Activated T-cell treated with anti-CD3 and anti-CD28 coated beads for 24 hours (primary cell): ENCODE data around the gene PANK1.
"Not testable (repeated sequence)": the region's sequence is repeated elsewhere in the genome, so short reads cannot be mapped to it uniquely, and the experiment has no call there.

Source experiments
- DNase-seq: peaks from one replicate; pipeline ENCODE4 v3.0.0-alpha.2; 2020; ENCODE audit warnings: low read depth

The PANK1 gene

GRCh38 chr10:89566992-89567391 is 78.0 kb downstream of the PANK1 start:
- no peak for DNase-seq

GRCh38 chr10:89566095-89566950 is 78.7 kb downstream of the PANK1 start:
- no peak for DNase-seq

DNA sequence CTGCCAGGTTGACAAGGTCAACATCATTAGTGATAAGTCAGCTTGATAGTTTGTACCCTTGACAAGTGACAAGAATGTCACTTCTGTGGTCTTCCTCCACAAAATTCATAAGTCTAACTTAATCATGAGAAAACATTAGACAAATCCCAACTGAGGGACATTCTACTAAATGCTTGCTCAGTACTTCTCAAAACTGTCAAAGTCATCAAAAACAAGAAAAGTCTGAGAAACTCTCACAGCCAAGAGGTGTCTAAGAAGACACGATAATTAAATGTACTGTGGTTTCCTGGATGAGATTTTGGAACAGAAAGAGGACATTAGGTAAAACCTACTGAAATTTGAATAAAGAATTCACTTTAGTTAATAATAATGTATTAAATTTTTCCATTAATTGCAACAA is 79.9 kb downstream of the PANK1 start:
- DNase-seq = no peak

- DNase-seq = peak; percentile 11
These were observed 81.1 kb downstream of the PANK1 start for GRCh38 chr10:89563861-89564478.

- DNase-seq = no peak
These were observed 81.7 kb downstream of the PANK1 start for GRCh38 chr10:89563311-89563710.

GRCh38 chr10:89556600-89556999 is 88.4 kb downstream of the PANK1 start:
- DNase-seq = no peak

GRCh38 chr10:89555688-89556445 is 89.2 kb downstream of the PANK1 start:
- DNase-seq = no peak

GRCh38 chr10:89554433-89554832 is 90.6 kb downstream of the PANK1 start:
- no peak for DNase-seq

GRCh38 chr10:89553064-89553734 is 91.8 kb downstream of the PANK1 start:
- no peak for DNase-seq

DNA sequence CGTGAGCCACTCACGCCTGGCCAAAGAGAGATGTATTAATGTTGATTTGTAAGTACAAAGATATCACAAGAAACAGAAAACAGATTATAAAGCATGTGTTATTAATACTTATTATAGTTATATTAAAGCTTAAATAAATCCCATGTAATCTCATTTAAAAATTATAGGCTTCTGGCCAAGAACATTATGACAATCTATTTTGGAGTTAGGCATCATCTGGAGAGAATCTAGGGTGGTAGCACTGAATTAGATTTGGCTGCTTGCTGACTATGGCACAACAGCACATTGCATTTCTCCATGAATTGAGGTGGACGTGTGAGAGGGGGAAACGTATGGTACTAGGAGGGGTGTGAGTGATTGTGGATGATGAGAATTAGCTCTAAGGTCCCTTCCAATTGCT is 92.8 kb downstream of the PANK1 start:
- no peak for DNase-seq

GRCh38 chr10:89550509-89550908 is 94.5 kb downstream of the PANK1 start:
- DNase-seq = no peak

DNA sequence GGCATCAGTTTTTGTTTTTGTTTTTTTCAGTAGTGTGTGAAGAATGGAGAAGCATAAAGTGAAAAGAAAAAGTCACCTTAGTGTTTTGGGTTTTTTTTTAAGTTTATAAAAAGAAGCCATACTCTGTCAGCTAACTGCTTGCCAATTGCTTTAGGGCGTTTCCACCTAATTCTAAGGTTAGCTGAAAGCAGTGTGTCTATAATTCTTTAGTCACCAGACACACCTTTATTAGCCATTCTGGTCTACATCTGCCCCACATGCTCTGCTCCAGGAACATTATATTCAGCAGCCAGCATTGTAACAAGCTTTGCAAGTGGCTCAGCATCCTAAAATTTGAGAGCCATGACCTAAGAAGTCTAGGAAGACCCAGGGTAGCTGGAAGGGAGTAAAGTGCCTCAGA is 95.5 kb downstream of the PANK1 start:
- DNase-seq = no peak

DNA sequence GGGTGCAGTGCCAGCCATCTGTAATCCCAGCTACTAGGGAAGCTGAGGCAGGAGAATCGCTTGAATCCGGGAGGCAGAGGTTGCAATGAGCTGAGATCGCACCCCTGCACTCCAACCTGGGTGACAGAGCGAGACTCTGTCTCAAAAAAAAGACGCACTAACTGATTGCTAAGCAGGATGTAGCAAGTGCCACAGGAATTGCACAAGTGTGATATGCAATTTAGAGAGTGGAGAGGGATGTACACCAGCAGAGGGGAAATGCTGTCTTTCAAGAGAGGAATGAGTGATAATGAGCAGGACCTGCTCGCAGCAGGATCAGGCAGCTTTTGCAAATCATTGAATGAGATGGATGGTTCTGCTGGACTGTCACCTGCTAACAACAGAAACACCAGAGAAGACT is 96.4 kb downstream of the PANK1 start:
- no peak for DNase-seq

DNA sequence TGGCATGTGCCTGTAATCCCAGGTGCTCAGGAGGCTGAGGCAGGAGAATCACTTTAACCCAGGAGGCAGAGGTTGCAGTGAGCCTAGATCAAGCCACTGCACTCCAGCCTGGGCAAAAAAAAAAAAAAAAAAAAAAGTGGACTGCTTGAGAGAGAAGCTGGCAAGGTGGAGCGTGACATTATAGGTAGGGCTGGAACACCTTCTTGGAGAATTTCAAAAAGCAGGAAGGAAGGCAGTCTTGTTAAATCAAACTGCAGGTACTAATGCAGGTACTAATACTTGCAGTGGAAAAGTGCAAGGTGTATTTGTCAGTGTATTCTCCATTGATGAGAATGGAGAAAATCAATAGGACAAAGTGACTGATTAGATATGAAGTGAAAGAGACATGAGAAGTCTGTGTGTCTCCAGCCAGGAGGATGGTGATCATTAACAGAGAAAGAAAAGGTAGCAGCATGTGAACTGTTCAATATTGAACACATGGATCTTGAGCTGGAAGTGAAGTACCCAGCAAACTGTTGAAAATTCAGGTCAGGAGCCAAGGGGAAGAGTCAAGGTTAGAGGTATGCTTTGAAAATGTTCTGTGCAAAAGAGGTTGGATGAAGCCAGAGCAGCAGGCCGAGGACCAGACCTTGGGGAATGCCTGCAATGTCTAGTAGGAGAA is 97.1 kb downstream of the PANK1 start:
- DNase-seq = no peak

DNA sequence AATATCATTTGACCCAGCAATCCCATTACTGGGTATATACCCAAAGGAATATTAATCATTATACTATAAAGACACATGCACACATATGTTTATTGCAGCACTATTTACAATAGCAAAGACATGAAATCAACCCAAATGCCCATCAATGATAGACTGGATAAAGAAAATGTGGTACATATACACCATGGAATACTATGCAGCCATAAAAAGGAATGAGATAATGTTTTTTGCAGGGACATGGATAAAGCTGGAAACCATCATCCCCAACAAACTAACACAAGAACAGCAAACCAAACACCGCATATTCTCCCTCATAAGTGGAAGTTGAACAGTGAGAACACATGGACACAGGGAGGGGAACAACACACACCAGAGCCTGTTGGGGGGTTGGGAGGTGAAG is 98.4 kb downstream of the PANK1 start:
- DNase-seq = not testable (repeated sequence)

GRCh38 chr10:89543841-89544240 is 101.2 kb downstream of the PANK1 start:
- DNase-seq = no peak

- DNase-seq = no peak
These were observed 104.6 kb downstream of the PANK1 start for GRCh38 chr10:89540420-89540949.

DNA sequence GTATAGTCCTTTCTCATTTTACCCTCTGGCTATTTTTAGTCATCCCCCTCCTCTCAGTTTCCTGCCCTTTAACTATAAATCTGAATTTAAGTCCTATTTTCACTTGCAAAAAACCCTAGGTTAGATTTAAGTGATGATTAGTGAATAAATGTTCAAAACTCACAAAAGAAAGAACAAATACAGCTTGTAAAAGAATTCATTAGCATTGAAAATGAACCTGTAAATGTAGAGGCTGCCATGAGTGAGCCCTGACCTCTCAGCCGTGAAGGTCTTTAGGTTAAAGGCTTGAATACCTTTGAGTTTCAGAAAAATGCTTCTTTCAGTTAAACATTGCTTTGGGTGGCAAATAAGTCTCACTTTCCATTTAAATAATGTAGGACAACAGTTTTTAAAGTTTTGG is 107.7 kb downstream of the PANK1 start:
- DNase-seq = no peak

- no peak for DNase-seq
These were observed 109.1 kb downstream of the PANK1 start for GRCh38 chr10:89536013-89536354.

GRCh38 chr10:89535171-89536012 is 109.7 kb downstream of the PANK1 start, which contains the start of gene SLC16A12:
SLC16A12 (minus strand) TSS chr10:89535594; CDS start chr10:89462578, 73,016 bp downstream.
- no peak for DNase-seq

- DNase-seq = no peak
These were observed 110.2 kb downstream of the PANK1 start for GRCh38 chr10:89534826-89535166.
